NB4 (cell line): Measurements from ENCODE around the gene CSMD2.

Experiments
- MYC ChIP-seq: IDR thresholded peaks from 2 replicates; pipeline ENCODE4 v1.6.1; 2011; ENCODE audit warnings: low read depth, low read length
- POLR2A ChIP-seq: IDR thresholded peaks from 2 replicates; pipeline ENCODE4 v1.6.1; 2011; ENCODE audit warnings: mild to moderate bottlenecking; ENCODE audit not compliant: insufficient read length; ENCODE audit errors: extremely low read depth
- TF ChIP-seq, protein P1 (sequence below): IDR thresholded peaks from one replicate; pipeline ENCODE4 v1.5.1; 2012; ENCODE audit warnings: low read depth, low read length
- TF ChIP-seq, protein P2 (sequence below): IDR thresholded peaks from 2 replicates; pipeline ENCODE4 v1.6.1; 2011; ENCODE audit warnings: low read depth, low read length

DNA sequence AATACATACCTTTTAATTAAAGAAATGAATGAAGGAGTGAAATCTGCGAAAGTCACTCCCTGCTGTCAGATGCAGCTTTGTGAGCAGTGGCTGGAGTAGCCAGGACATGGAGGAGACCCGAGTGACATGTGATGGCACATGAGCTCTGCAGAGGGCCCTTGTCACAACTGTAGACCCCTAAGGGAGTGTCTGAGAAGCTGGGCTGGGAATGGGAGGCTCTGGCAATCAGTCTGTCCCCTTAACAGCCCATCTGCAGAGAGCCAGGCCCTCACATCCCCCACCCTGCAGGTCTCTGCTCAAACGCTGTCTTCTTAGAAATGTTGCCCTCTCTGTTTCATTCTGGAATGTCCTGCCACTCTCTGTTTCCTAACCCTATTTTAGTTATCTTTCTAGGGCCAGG is 176.9 kb downstream of the CSMD2 start:
- TF ChIP-seq, protein P1, sequence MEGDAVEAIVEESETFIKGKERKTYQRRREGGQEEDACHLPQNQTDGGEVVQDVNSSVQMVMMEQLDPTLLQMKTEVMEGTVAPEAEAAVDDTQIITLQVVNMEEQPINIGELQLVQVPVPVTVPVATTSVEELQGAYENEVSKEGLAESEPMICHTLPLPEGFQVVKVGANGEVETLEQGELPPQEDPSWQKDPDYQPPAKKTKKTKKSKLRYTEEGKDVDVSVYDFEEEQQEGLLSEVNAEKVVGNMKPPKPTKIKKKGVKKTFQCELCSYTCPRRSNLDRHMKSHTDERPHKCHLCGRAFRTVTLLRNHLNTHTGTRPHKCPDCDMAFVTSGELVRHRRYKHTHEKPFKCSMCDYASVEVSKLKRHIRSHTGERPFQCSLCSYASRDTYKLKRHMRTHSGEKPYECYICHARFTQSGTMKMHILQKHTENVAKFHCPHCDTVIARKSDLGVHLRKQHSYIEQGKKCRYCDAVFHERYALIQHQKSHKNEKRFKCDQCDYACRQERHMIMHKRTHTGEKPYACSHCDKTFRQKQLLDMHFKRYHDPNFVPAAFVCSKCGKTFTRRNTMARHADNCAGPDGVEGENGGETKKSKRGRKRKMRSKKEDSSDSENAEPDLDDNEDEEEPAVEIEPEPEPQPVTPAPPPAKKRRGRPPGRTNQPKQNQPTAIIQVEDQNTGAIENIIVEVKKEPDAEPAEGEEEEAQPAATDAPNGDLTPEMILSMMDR: no peak
- TF ChIP-seq, protein P2, sequence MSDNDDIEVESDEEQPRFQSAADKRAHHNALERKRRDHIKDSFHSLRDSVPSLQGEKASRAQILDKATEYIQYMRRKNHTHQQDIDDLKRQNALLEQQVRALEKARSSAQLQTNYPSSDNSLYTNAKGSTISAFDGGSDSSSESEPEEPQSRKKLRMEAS: no peak
- TF ChIP-seq POLR2A (no peak), MYC (no peak)
